HG02623 (cell line): ENCODE measurements around the gene USP2.
A peak's percentile ranks its signal among the peaks of the same experiment; 100 is the strongest.

Source experiments
- ATAC-seq: cut with Tn5 transposase; IDR thresholded peaks from one replicate; pipeline ENCODE4 v1.9.1; 2021; ENCODE audit warnings: moderate library complexity; ENCODE audit not compliant: unreplicated experiment

The USP2 gene

GRCh38 chr11:119381181-119381988, at the start of gene USP2:
Gene USP2 (minus strand): TSS chr11:119381690. CDS start chr11:119373480, 8,210 bp downstream.
- peak; percentile 94 for ATAC-seq

- ATAC-seq, result no peak
These were observed 45.8 kb upstream of the USP2 start for GRCh38 chr11:119427279-119427678.

- ATAC-seq, result no peak
These were observed 44.7 kb upstream of the USP2 start for GRCh38 chr11:119426142-119426541.

- ATAC-seq, result no peak
These were observed 43.3 kb upstream of the USP2 start for GRCh38 chr11:119424775-119425174.

- ATAC-seq, result no peak
These were observed 42.8 kb upstream of the USP2 start for GRCh38 chr11:119424276-119424675.

- no peak for ATAC-seq
These were observed 42.2 kb upstream of the USP2 start for GRCh38 chr11:119423509-119424254.

GRCh38 chr11:119422809-119423508, 41.5 kb upstream of the USP2 start, which contains the start of gene THY1:
Gene THY1 (minus strand): TSS chr11:119423172. CDS start chr11:119420905, 2,267 bp downstream.
- ATAC-seq, result no peak

- ATAC-seq, result no peak
These were observed 40.7 kb upstream of the USP2 start for GRCh38 chr11:119421941-119422808.

GRCh38 chr11:119421351-119421750, 39.9 kb upstream of the USP2 start:
- no peak for ATAC-seq

- ATAC-seq, result no peak
These were observed 39.1 kb upstream of the USP2 start for GRCh38 chr11:119420631-119421030.

- ATAC-seq, result no peak
These were observed 38.5 kb upstream of the USP2 start for GRCh38 chr11:119419834-119420492.

- no peak for ATAC-seq
These were observed 37.8 kb upstream of the USP2 start for GRCh38 chr11:119419246-119419645.

- no peak for ATAC-seq
These were observed 37.3 kb upstream of the USP2 start for GRCh38 chr11:119418759-119419158.

GRCh38 chr11:119417726-119418540, 36.4 kb upstream of the USP2 start:
- no peak for ATAC-seq

GRCh38 chr11:119416606-119417580, 35.4 kb upstream of the USP2 start:
- ATAC-seq, result no peak

- ATAC-seq, result no peak
These were observed 34.5 kb upstream of the USP2 start for GRCh38 chr11:119415966-119416365.

GRCh38 chr11:119415517-119415916, 34.0 kb upstream of the USP2 start:
- ATAC-seq, result no peak

- no peak for ATAC-seq
These were observed 33.2 kb upstream of the USP2 start for GRCh38 chr11:119414734-119415133.
